HL-60 (cell line): ENCODE data around the gene YARS2.

Experiments used
- CTCF ChIP-seq: IDR thresholded peaks from one replicate; pipeline ENCODE4 v1.5.1; 2011; ENCODE audit warnings: low read length, control low read depth, inconsistent platforms; ENCODE audit not compliant: insufficient read depth
- GABPA ChIP-seq: IDR thresholded peaks from 2 replicates; pipeline ENCODE4 v1.6.1; 2012; ENCODE audit warnings: low read depth
- POLR2AphosphoS5 ChIP-seq: IDR thresholded peaks from 2 replicates; pipeline ENCODE4 v1.6.1; 2012; ENCODE audit warnings: low read depth
- REST ChIP-seq: IDR thresholded peaks from 2 replicates; pipeline ENCODE4 v1.6.1; 2012; ENCODE audit warnings: low read depth; ENCODE audit not compliant: insufficient replicate concordance
- SPI1 ChIP-seq: IDR thresholded peaks from 2 replicates; pipeline ENCODE4 v1.6.1; 2012; ENCODE audit warnings: low read depth, mild to moderate bottlenecking, borderline replicate concordance

- TF ChIP-seq CTCF (no peak), REST (no peak), POLR2AphosphoS5 (no peak), GABPA (no peak), SPI1 (no peak)
These were observed 53.2 kb downstream of the YARS2 start for GRCh38 chr12:32702473-32702872.
